HepG2 (cell line): ENCODE measurements around the gene TPX2. TPM values are rescaled to one million over a fixed set of nuclear protein-coding genes. Genes with fewer than 3 reads are reported as not detected.

Experiments
- CENPT ChIP-seq: sonication (generic); formaldehyde crosslinking; IDR thresholded peaks from 2 replicates; pipeline ENCODE4 v1.8.0; 2022; ENCODE audit warnings: low read depth, mild to moderate bottlenecking, moderate library complexity, missing genetic modification reagents
- CENPX ChIP-seq: sonication (generic); formaldehyde crosslinking; IDR thresholded peaks from 2 replicates; pipeline ENCODE4 v1.9.0; 2021; ENCODE audit warnings: mild to moderate bottlenecking, missing genetic modification reagents, moderate library complexity
- ESRRA ChIP-seq: sonication (generic); formaldehyde crosslinking; IDR thresholded peaks from 2 replicates; pipeline ENCODE4 v1.5.1; 2020; ENCODE audit warnings: mild to moderate bottlenecking, low read depth, missing genetic modification reagents
- FOXP1 ChIP-seq, 2 experiments: fragments of 450-650 bp in 1 of 2; IDR thresholded peaks; 2 replicates each; pipeline ENCODE4 v1.6.1; 2017 to 2018; ENCODE audit warnings: antibody characterized with exemption in 1 of 2
- GABPA ChIP-seq, 2 experiments: IDR thresholded peaks; 2 replicates each; pipeline ENCODE4 v1.6.1; 2011 to 2016; ENCODE audit warnings: low read depth in 2 of 2, low read length in 1 of 2, missing biosample characterization in 1 of 2, missing genetic modification characterization in 1 of 2
- HOXD1 ChIP-seq: sonication (generic); formaldehyde crosslinking; IDR thresholded peaks from 2 replicates; pipeline ENCODE4 v1.5.0; 2020; ENCODE audit warnings: missing genetic modification reagents
- MEIS2 ChIP-seq: sonication (generic); formaldehyde crosslinking; IDR thresholded peaks from 2 replicates; pipeline ENCODE4 v1.9.0; 2021; ENCODE audit warnings: mild to moderate bottlenecking, missing genetic modification reagents
- MTA1 ChIP-seq: sonication (generic); formaldehyde crosslinking; IDR thresholded peaks from 2 replicates; pipeline ENCODE4 v1.4.0; 2020; ENCODE audit warnings: missing genetic modification reagents, mild to moderate bottlenecking, borderline replicate concordance
- NFIB ChIP-seq: sonication (generic); formaldehyde crosslinking; IDR thresholded peaks from 2 replicates; pipeline ENCODE4 v1.9.0; 2021; ENCODE audit warnings: missing genetic modification reagents, mild to moderate bottlenecking, borderline replicate concordance
- NFKBIZ ChIP-seq: IDR thresholded peaks from 2 replicates; pipeline ENCODE4 v1.6.1; 2018; ENCODE audit warnings: missing genetic modification reagents, missing compliant biosample characterization
- POLR2A ChIP-seq, 2 experiments: IDR thresholded peaks; 2 replicates each; pipeline ENCODE4 v1.6.1; 2011; ENCODE audit warnings: low read depth in 2 of 2, low read length in 2 of 2, mild to moderate bottlenecking in 1 of 2, moderate library complexity in 1 of 2; ENCODE audit not compliant: insufficient read depth in 1 of 2
- YY1 ChIP-seq: IDR thresholded peaks from 2 replicates; pipeline ENCODE4 v1.6.1; 2011; ENCODE audit warnings: low read length, low read depth, moderate library complexity, mild to moderate bottlenecking; ENCODE audit not compliant: insufficient read depth, insufficient replicate concordance
- ZBTB34 ChIP-seq: sonication (generic); formaldehyde crosslinking; IDR thresholded peaks from 2 replicates; pipeline ENCODE4 v1.8.0; 2022; ENCODE audit warnings: mild to moderate bottlenecking, missing genetic modification reagents
- ZNF142 ChIP-seq: sonication (generic); formaldehyde crosslinking; IDR thresholded peaks from 2 replicates; pipeline ENCODE4 v1.4.0; 2020; ENCODE audit warnings: missing genetic modification reagents
- ZNF274 ChIP-seq: sonication (generic); formaldehyde crosslinking; IDR thresholded peaks from 2 replicates; pipeline ENCODE4 v1.5.1; 2020; ENCODE audit warnings: mild to moderate bottlenecking, missing genetic modification reagents
- ZNF350 ChIP-seq: sonication (generic); formaldehyde crosslinking; IDR thresholded peaks from 2 replicates; pipeline ENCODE4 v1.4.0; 2020; ENCODE audit warnings: mild to moderate bottlenecking, low read depth, missing genetic modification reagents, borderline replicate concordance
- ZNF569 ChIP-seq: sonication (generic); formaldehyde crosslinking; IDR thresholded peaks from 2 replicates; pipeline ENCODE4 v1.5.0; 2020; ENCODE audit warnings: mild to moderate bottlenecking, missing genetic modification reagents, moderate library complexity, borderline replicate concordance
- ZNF629 ChIP-seq: sonication (generic); formaldehyde crosslinking; conservative IDR thresholded peaks from 2 replicates; pipeline ENCODE4 v1.5.0; 2020; ENCODE audit warnings: missing genetic modification reagents
- ZNF737 ChIP-seq: sonication (generic); formaldehyde crosslinking; IDR thresholded peaks from 2 replicates; pipeline ENCODE4 v1.5.0; 2020; ENCODE audit warnings: missing genetic modification reagents, mild to moderate bottlenecking, borderline replicate concordance
- ZNF749 ChIP-seq: sonication (generic); formaldehyde crosslinking; IDR thresholded peaks from 2 replicates; pipeline ENCODE4 v1.8.0; 2022; ENCODE audit warnings: mild to moderate bottlenecking, missing genetic modification reagents, moderate library complexity, borderline replicate concordance
- polyA plus RNA-seq, 8 experiments: library from polyadenylated mRNA; depleted of rRNA in 3 of 8; stranded (reverse) in 7 of 8; unstranded in 1 of 8; fragments of >200 nt; fragmentation: Illumina TruSeq in 4 of 8; extraction: Trizol in 4 of 8; gene quantifications; 2 replicates each; pipeline versions ENCODE4 v1.2.1 to v1.2.3, GENCODE V29; 2011 to 2016; ENCODE audit warnings: low read depth in 4 of 8, missing spikeins in 1 of 8, mixed read lengths in 1 of 8; ENCODE audit not compliant: insufficient read depth in 1 of 8
- total RNA-seq, 5 experiments: library from RNA; depleted of rRNA; stranded (reverse); fragments of >200 nt; fragmentation: Illumina TruSeq; extraction: Trizol; gene quantifications; 2 replicates each; pipeline ENCODE4 v1.2.3, GENCODE V29; 2016; ENCODE audit warnings: low read depth in 1 of 5
- TF ChIP-seq, protein P1 (sequence below): sonication (generic); formaldehyde crosslinking; IDR thresholded peaks from 2 replicates; pipeline ENCODE4 v1.8.0; 2022; ENCODE audit warnings: mild to moderate bottlenecking, missing genetic modification reagents, moderate library complexity
- TF ChIP-seq, protein P2 (sequence below): sonication (generic); formaldehyde crosslinking; IDR thresholded peaks from 2 replicates; pipeline ENCODE4 v1.8.0; 2023; ENCODE audit warnings: mild to moderate bottlenecking, missing genetic modification reagents

The TPX2 gene
- total and polyA plus RNA-seq, 2 of the 13 experiments (the other 11 are each of a cell fraction or from before 2014, with no cell fraction given), result 34.3 to 124 TPM

DNA sequence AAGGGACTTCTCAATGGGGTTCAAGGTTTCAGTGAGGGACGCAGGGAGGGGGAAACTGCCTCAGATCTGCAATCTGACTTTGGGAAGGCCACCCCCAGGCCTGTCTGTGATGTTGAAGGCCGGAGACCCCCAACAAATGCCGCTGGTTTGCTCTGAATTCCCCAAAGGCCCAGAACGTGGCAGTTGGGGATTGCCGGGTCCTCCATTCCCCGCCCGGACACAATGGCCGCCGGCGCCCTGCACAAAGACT lies 16.1 kb upstream of the TPX2 start (continued):
- TF ChIP-seq CENPX (CRISPR knock-in tag) (no peak), ZNF350 (no peak), POLR2A (IDR thresholded peaks at IDR 0.05; ENCODE audit: insufficient read depth in 1 of 2, low read depth in 2 of 2, low read length in 2 of 2) (peak in 1 of 2 experiments; percentile 27; a peak in 1 of 4 replicates), ZNF142 (CRISPR knock-in tag) (0 out of 2 replicates have a peak, but pooled peaks have one; percentile 30), YY1 (peak; percentile 93), MEIS2 (CRISPR knock-in tag) (no peak), CENPT (CRISPR knock-in tag) (peak; percentile 57; the same call in 1 of the 2 replicates), NFIB (CRISPR knock-in tag) (peak; percentile 84; the same call in 1 of the 2 replicates), ZNF569 (CRISPR knock-in tag) (no peak), FOXP1 (IDR thresholded peaks at IDR 0.05) (no peak), FOXP1 (CRISPR knock-in tag; IDR thresholded peaks at IDR 0.05) (no peak), HOXD1 (CRISPR knock-in tag) (no peak), ZNF737 (CRISPR knock-in tag) (peak; percentile 28; the same call in 1 of the 2 replicates), ZNF749 (CRISPR knock-in tag) (no peak), MTA1 (CRISPR knock-in tag) (no peak), GABPA (IDR thresholded peaks at IDR 0.05; ENCODE audit: low read depth, low read length) (no peak), GABPA (CRISPR knock-in tag; IDR thresholded peaks at IDR 0.05; ENCODE audit: low read depth) (no peak), ZNF629 (CRISPR knock-in tag) (no peak), ZNF274 (CRISPR knock-in tag) (no peak), ESRRA (CRISPR knock-in tag) (peak; percentile 63; the same call in 1 of the 2 replicates), ZBTB34 (CRISPR knock-in tag) (no peak), NFKBIZ (CRISPR knock-in tag) (no peak)
- TF ChIP-seq, protein P1, sequence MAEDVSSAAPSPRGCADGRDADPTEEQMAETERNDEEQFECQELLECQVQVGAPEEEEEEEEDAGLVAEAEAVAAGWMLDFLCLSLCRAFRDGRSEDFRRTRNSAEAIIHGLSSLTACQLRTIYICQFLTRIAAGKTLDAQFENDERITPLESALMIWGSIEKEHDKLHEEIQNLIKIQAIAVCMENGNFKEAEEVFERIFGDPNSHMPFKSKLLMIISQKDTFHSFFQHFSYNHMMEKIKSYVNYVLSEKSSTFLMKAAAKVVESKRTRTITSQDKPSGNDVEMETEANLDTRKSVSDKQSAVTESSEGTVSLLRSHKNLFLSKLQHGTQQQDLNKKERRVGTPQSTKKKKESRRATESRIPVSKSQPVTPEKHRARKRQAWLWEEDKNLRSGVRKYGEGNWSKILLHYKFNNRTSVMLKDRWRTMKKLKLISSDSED (CRISPR knock-in tag), result no peak
- TF ChIP-seq, protein P2, sequence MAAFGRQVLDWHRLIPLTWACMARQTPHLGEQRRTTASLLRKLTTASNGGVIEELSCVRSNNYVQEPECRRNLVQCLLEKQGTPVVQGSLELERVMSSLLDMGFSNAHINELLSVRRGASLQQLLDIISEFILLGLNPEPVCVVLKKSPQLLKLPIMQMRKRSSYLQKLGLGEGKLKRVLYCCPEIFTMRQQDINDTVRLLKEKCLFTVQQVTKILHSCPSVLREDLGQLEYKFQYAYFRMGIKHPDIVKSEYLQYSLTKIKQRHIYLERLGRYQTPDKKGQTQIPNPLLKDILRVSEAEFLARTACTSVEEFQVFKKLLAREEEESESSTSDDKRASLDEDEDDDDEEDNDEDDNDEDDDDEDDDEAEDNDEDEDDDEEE (CRISPR knock-in tag), result peak; percentile 26
